Upper lobe of right lung (tissue), 1 donor: ENCODE measurements around the gene DCP2. TPM values are rescaled to one million over a fixed set of nuclear protein-coding genes. Genes with fewer than 3 reads are reported as not detected.

Source experiments
- ATAC-seq: fragments of 200-7000 bp; cut with Tn5 transposase; one replicate; pipeline ENCODE4 v1.9.1; 2020; ENCODE audit warnings: mild to moderate bottlenecking, moderate library complexity
- DNase-seq: peaks from one replicate; pipeline ENCODE4 v3.0.0-alpha.2; 2020
- H3K27ac ChIP-seq: fragments of 200-600 bp; one replicate; pipeline ENCODE4 v1.8.0; 2022
- H3K27me3 ChIP-seq: fragments of 200-600 bp; one replicate; pipeline ENCODE4 v1.8.0; 2022; ENCODE audit warnings: mild to moderate bottlenecking
- H3K36me3 ChIP-seq: fragments of 200-600 bp; one replicate; pipeline ENCODE4 v1.8.0; 2022
- H3K4me1 ChIP-seq: fragments of 200-600 bp; one replicate; pipeline ENCODE4 v1.8.0; 2022
- H3K4me3 ChIP-seq: fragments of 200-600 bp; one replicate; pipeline ENCODE4 v1.8.0; 2022; ENCODE audit warnings: mild to moderate bottlenecking
- H3K9me3 ChIP-seq: fragments of 200-600 bp; one replicate; pipeline ENCODE4 v1.8.0; 2022
- CTCF ChIP-seq: fragments of 200-600 bp; IDR thresholded peaks from one replicate; pipeline ENCODE4 v1.8.0; 2022; ENCODE audit warnings: antibody characterized with exemption
- intact Hi-C: fragments of 100-400 bp; cut with DNase I; formaldehyde crosslinking; loops from one replicate; pipeline ENCODE4 v1.11.0; 2022
- total RNA-seq: library from RNA; stranded (reverse); fragmentation: NEBNext Ultra II Directional; extraction: Animal tissue kit (Norgen Biotek cat#: 25700); gene quantifications from one replicate; pipeline ENCODE4 v1.2.1, GENCODE V29; 2021
- donor health status: DM: no; HTN: yes; CAD: no; lungs with severe emphysema.

Gene DCP2
- total RNA-seq, 1 donor from 2014 or later, result 51.1 TPM

GRCh38 chr5:113065626-113066025 lies 89.0 kb downstream of the DCP2 start:
- DNase-seq (no peak), ATAC-seq (no peak)
- Histone ChIP-seq H3K27me3 (no peaks in the 10 kb centered on the region), H3K4me3 (no peak overlapping the region), H3K9me3 (no peaks in the 10 kb centered on the region), H3K27ac (no peak overlapping the region), H3K4me1 (no peaks in the 10 kb centered on the region), H3K36me3 (peaks cover 5% of the 10 kb centered on the region)
- no peak for TF ChIP-seq CTCF
- intact Hi-C loops, result no loop called here

DNA sequence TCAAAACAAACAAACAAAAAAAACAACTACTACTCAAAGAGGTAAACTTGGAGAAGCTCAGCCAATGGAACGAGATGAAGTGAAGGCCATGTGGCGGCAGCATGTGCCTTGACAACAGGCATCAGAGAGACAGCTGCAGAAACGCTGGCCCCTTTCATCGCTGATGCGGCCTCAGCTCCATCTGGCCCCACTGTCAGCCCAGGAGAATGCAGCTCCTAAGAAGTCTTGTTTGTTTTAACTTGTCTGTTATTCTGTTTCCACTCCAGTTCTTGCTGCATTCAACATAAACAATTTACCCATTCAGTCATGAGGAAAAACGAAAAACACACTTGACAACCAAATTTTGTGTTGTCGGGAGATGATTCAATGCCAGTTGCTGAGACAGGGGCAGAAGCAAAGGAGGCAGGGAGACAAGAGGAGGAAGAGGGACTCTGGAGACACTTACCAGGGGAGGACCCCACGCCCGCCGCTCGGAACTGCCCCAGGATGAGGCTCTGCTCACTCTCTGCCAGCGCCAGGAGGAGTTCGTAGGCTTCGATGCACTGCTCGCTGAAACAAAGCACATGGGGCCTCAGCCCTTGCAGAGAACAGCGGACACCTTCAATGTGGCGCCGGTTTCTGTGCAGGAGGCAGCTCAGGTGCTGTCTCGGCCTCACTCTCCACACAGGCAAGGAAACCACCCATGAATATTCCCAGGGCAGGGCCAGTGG lies 91.2 kb downstream of the DCP2 start:
- Histone ChIP-seq H3K4me1 (no peaks in the 10 kb centered on the region), H3K9me3 (no peaks in the 10 kb centered on the region), H3K36me3 (peaks cover 5% of the 10 kb centered on the region), H3K27me3 (no peaks in the 10 kb centered on the region), H3K27ac (no peak overlapping the region), H3K4me3 (no peak overlapping the region)
- intact Hi-C loops, result no loop called here
- TF ChIP-seq CTCF, result no peak
- ATAC-seq, result no peak
- DNase-seq, result no peak

DNA sequence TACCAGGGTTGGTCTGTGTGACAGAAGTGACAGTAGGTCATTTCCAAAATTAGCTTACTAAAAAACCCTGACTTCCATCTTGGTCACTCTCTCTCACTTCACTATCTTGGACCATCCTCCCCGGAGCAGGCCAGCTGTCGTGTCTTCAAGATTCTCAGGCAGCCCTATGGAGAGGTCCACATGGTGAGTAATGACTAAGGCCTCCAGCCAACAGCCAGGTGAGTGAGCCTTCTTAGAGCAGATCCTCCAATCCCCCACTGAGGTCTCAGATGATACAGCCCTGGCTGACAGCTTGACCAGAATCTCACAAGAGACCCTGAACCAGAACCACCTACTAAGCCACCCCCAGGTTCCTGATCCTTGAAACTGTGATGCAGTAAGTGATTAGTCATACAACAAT lies 92.0 kb downstream of the DCP2 start:
- ATAC-seq, result no peak
- no peaks in the 10 kb centered on the region for H3K4me1 ChIP-seq
- TF ChIP-seq CTCF, result no peak
- H3K4me3 ChIP-seq, result no peak overlapping the region
- no peaks in the 10 kb centered on the region for H3K27me3 ChIP-seq
- no peak overlapping the region for H3K27ac ChIP-seq
- no peak for DNase-seq
- intact Hi-C loops, result no loop called here
- no peaks in the 10 kb centered on the region for H3K36me3 ChIP-seq
- H3K9me3 ChIP-seq, result no peaks in the 10 kb centered on the region

Other genes starting within 250 kb of the DCP2 start
- 54.1 TPM for gene APC, start 238.9 kb upstream of the DCP2 start, total RNA-seq
- 22.8 TPM for gene SRP19, start 115.5 kb upstream of the DCP2 start, total RNA-seq
- 108 TPM for gene REEP5, start 54.6 kb upstream of the DCP2 start, total RNA-seq